Stimulated activated CD4-positive, alpha-beta T cell treated with anti-CD3 and anti-CD28 coated beads, Interleukin-2, amount 100 ng/mL, for 4 hours (primary cell): ENCODE measurements around the gene PER1.

ENCODE experiments used
- DNase-seq: peaks from one replicate; pipeline ENCODE4 v3.0.0-alpha.2; 2020; ENCODE audit warnings: low read depth

Gene PER1, protein sequence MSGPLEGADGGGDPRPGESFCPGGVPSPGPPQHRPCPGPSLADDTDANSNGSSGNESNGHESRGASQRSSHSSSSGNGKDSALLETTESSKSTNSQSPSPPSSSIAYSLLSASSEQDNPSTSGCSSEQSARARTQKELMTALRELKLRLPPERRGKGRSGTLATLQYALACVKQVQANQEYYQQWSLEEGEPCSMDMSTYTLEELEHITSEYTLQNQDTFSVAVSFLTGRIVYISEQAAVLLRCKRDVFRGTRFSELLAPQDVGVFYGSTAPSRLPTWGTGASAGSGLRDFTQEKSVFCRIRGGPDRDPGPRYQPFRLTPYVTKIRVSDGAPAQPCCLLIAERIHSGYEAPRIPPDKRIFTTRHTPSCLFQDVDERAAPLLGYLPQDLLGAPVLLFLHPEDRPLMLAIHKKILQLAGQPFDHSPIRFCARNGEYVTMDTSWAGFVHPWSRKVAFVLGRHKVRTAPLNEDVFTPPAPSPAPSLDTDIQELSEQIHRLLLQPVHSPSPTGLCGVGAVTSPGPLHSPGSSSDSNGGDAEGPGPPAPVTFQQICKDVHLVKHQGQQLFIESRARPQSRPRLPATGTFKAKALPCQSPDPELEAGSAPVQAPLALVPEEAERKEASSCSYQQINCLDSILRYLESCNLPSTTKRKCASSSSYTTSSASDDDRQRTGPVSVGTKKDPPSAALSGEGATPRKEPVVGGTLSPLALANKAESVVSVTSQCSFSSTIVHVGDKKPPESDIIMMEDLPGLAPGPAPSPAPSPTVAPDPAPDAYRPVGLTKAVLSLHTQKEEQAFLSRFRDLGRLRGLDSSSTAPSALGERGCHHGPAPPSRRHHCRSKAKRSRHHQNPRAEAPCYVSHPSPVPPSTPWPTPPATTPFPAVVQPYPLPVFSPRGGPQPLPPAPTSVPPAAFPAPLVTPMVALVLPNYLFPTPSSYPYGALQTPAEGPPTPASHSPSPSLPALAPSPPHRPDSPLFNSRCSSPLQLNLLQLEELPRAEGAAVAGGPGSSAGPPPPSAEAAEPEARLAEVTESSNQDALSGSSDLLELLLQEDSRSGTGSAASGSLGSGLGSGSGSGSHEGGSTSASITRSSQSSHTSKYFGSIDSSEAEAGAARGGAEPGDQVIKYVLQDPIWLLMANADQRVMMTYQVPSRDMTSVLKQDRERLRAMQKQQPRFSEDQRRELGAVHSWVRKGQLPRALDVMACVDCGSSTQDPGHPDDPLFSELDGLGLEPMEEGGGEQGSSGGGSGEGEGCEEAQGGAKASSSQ (N-terminal part only)

GRCh38 chr17:8152112-8152775, at the start of gene PER1:
Gene PER1, minus strand, starts transcription at chr17:8152404. Its CDS starts 1,698 bp downstream, at chr17:8150706.
- peak; percentile 80 for DNase-seq

DNA sequence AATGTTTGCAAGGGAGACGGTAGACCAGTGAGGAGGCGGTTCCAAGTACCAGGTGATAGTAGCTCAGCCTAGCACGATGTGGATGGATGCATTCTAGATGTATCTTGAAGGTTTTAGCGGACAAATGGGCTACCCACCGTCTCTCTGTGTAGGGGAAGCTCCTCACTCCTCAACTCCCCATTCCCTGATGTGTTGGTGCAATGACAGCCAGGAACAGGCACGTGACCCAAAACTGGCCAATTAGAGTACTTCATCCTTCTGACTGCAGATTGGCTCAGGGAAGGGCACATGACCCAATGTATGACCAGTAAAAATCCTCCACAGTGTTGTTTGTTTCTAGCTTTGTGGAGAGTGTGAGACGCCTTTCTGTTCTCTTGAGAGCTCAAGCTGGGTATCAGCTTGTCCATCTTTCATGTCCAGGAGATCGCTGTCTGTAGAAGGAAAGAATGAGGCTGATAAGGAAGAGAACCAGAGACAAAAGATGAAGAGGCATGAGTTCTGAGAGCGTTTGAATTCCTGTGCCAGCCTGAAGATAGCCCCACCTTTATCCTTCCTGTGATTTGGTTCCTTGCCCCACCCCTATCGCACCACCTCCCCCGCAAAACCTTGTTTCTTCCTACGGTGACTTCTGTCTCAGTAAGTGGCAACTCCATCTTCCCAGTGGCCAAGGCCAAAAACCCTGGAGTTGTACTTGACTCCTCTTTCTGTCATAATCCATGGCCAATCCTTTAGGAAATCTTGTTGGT, 40.0 kb upstream of the PER1 start:
- no peak for DNase-seq

- no peak for DNase-seq
Observed at GRCh38 chr17:8190506-8190905, 38.3 kb upstream of the PER1 start.

DNA sequence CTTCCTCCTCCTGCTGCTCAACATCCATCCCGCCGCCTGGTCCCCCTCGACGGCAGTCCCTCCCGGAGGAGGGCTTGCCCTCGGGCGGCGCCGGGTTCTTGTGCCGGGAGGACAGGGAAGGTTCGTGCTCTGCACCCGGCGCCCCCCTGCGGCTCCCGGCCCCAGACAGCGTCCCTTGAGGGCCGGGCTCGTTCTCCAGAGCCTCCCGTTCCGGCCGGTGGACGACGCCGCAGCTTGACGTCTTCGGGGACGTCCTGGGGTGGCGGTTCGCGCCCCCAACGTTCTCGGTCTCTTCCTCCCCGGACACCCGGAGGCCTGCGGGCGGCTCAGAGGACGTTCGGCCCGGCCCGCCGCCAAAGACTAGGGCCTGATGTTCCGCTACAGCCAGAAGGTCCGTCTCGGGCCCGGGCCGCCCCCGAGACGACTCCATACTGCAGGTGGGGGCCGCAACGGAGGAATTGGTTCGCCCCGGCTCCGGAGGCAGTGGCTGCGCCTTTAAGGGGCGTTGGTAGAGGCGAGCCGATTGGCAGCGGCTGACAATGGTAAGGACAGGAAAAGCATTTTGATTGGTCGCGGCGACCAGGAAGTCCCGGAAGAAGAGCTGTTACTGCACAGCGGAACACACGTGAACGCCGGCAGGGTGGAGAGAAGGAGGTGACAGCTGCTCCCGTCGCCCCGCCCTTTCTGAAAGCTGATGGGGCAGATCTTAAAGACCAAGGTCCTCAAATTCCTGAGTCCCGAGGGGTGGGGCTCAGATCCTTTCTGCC, 37.7 kb upstream of the PER1 start, which contains the start of gene BORCS6:
Gene BORCS6 (minus strand): TSS at position 470 of the 767 bp plus-strand sequence. CDS start 40 bp downstream, at position 430.
- DNase-seq, result peak; percentile 93

- DNase-seq, result no peak
Observed at GRCh38 chr17:8189041-8189710, 37.0 kb upstream of the PER1 start.

DNA sequence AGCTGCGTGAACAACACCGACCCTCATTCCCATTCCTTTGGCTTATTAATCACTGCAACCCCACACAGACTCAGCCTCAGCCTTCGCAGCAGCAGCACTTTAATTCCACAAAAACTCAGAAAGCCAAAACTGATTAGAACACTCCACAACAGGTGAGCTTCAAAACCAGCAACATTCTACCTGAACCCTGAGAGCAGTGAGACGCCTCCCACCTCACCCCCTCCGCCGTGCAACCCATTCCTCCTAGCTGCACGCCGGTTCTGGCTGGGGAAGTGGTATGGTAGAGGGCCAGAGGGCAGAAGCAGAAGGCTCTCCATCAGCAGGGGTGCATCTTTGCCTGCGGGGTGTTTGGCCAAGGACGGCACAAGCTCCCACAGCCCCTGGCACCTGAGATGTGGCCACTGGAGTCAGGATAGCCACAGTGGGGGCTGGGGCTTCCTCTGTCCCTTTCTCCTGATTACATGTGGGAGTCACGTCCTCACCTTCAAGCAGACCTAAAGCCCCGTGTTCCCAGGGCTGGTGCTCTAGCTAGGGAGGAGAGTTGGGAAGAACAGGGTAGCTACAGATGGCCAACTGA, 36.1 kb upstream of the PER1 start:
- no peak for DNase-seq

- DNase-seq, result peak; percentile 88
Observed at GRCh38 chr17:8187517-8188262, 35.5 kb upstream of the PER1 start.

GRCh38 chr17:8186787-8187516, 34.7 kb upstream of the PER1 start:
- peak; percentile 86 for DNase-seq

GRCh38 chr17:8186446-8186786, 34.2 kb upstream of the PER1 start:
- DNase-seq, result no peak

DNA sequence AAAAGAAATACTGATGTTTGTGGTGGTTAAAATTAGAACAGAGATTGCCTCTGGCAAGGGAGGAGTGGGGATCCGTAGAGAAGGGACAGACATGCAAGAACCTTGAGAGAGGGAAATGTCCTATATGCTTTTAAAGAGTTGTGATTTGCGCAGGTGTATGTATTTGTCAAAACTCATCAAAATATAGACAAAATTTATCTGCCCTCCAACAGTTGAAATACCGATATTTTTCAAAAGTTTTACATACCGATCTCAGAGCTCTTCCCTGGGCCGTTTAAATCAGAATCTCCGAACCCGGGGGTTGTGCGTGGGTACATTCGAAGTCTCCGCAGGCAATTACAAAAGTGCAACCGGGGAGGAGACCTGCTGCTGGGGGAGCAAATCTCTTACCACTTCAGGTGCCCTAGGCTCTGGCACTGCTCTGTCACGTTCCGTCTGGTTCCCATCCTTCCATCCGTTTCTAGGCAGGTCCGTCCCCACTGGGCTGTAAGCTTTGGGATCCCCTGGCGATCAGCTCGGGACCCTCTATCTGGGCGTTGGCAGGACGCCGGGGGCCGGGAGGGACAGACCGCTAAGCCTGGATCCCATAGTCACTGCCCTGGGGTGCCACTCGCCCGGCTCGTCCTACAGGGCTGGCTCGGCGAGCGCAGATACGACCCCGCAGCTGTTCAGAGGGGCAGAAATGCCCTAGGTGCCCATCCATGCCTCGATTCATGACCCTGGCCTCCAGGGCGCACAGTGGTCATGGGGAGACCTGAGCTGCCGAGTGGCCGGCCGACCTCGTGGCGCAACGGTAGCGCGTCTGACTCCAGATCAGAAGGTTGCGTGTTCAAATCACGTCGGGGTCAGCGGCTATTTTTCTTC, 33.6 kb upstream of the PER1 start:
- peak; percentile 83 for DNase-seq

- no peak for DNase-seq
Observed at GRCh38 chr17:8176998-8177731, 25.0 kb upstream of the PER1 start.

- DNase-seq, result peak; percentile 80
Observed at GRCh38 chr17:8176197-8176940, 24.2 kb upstream of the PER1 start, which contains the start of gene TMEM107. Gene TMEM107, minus strand, starts transcription at chr17:8176380. Its CDS starts 94 bp downstream, at chr17:8176286.

GRCh38 chr17:8175795-8176196, 23.6 kb upstream of the PER1 start:
- DNase-seq, result no peak

GRCh38 chr17:8173871-8174322, 21.7 kb upstream of the PER1 start:
- no peak for DNase-seq
